ENCODE results near the gene PTTG1IP. TPM values are rescaled to one million over a fixed set of nuclear protein-coding genes. Genes with fewer than 3 reads are reported as not detected.

PTTG1IP gene
- total RNA-seq, 1 donor from 2014 or later = 81.9 TPM

- intact Hi-C loops (cut with micrococcal nuclease) = no loop called here
These were observed 42.1 kb downstream of the PTTG1IP start for GRCh38 chr21:44831227-44831860.

GRCh38 chr21:44829507-44830092 is 43.9 kb downstream of the PTTG1IP start:
- intact Hi-C loops (cut with micrococcal nuclease) = no loop called here

GRCh38 chr21:44828362-44829056 is 45.0 kb downstream of the PTTG1IP start:
- intact Hi-C loops (cut with micrococcal nuclease) = no loop called here

- intact Hi-C loops (cut with micrococcal nuclease) = no loop called here
These were observed 50.3 kb downstream of the PTTG1IP start for GRCh38 chr21:44823179-44823660.

GRCh38 chr21:44822484-44823178 is 50.9 kb downstream of the PTTG1IP start:
- intact Hi-C loops (cut with micrococcal nuclease) = no loop called here

GRCh38 chr21:44820851-44821250 is 52.6 kb downstream of the PTTG1IP start:
- intact Hi-C loops (cut with micrococcal nuclease) = no loop called here

- intact Hi-C loops (cut with micrococcal nuclease) = loop anchor here (2.0 to 5.0 kb wide), 4 partner anchors 103 to 807 kb away; partner anchors contain the start of genes CFAP410, ITGB2, POFUT2 and TRAPPC10
These were observed 53.9 kb downstream of the PTTG1IP start for GRCh38 chr21:44819283-44820243.

GRCh38 chr21:44818640-44819011 is 54.9 kb downstream of the PTTG1IP start:
- intact Hi-C loops (cut with micrococcal nuclease) = loop anchor here (2.0 to 5.0 kb wide), 4 partner anchors 104 to 806 kb away; partner anchors contain the start of genes CFAP410, ITGB2, POFUT2 and TRAPPC10

- intact Hi-C loops (cut with micrococcal nuclease) = loop anchor here (1.0 to 5.0 kb wide), 5 partner anchors 55 to 806 kb away; partner anchors contain the start of genes CFAP410, ITGB2, POFUT2 and PTTG1IP
These were observed 55.4 kb downstream of the PTTG1IP start, which contains the start of gene SUMO3 for GRCh38 chr21:44817914-44818639. SUMO3 (minus strand) TSS chr21:44818062; CDS start chr21:44817968, 94 bp downstream.

GRCh38 chr21:44817506-44817880 is 56.0 kb downstream of the PTTG1IP start:
- intact Hi-C loops (cut with micrococcal nuclease) = loop anchor here (1.0 to 5.0 kb wide), 4 partner anchors 56 to 805 kb away; partner anchors contain the start of genes ITGB2, POFUT2, PTTG1IP and TRAPPC10

- intact Hi-C loops (cut with micrococcal nuclease) = loop anchor here (1.0 to 5.0 kb wide), 4 partner anchors 56 to 805 kb away; partner anchors contain the start of genes ITGB2, POFUT2, PTTG1IP and TRAPPC10
These were observed 56.6 kb downstream of the PTTG1IP start for GRCh38 chr21:44816761-44817505.

- intact Hi-C loops (cut with micrococcal nuclease) = loop anchor here (5.0 kb wide), 3 partner anchors 106 to 804 kb away; partner anchors contain the start of genes ITGB2, POFUT2 and TRAPPC10
These were observed 57.5 kb downstream of the PTTG1IP start for GRCh38 chr21:44815852-44816628.

GRCh38 chr21:44815225-44815624 is 58.3 kb downstream of the PTTG1IP start:
- intact Hi-C loops (cut with micrococcal nuclease) = loop anchor here (5.0 kb wide), 3 partner anchors 107 to 803 kb away; partner anchors contain the start of genes ITGB2, POFUT2 and TRAPPC10

- intact Hi-C loops (cut with micrococcal nuclease) = loop anchor here (5.0 kb wide), 3 partner anchors 108 to 802 kb away; partner anchors contain the start of genes ITGB2, POFUT2 and TRAPPC10
These were observed 58.9 kb downstream of the PTTG1IP start for GRCh38 chr21:44814498-44815023.

GRCh38 chr21:44813727-44814126 is 59.8 kb downstream of the PTTG1IP start:
- intact Hi-C loops (cut with micrococcal nuclease) = no loop called here

- intact Hi-C loops (cut with micrococcal nuclease) = no loop called here
These were observed 60.3 kb downstream of the PTTG1IP start for GRCh38 chr21:44813149-44813548.

- intact Hi-C loops (cut with micrococcal nuclease) = no loop called here
These were observed 60.9 kb downstream of the PTTG1IP start for GRCh38 chr21:44812640-44813039.

All from T-helper 2 cell treated with Interferon-gamma antibody and Interleukin-4, amounts not matched to agents 100 ng/mL and 5 ng/mL, for 36 hours (primary cell).